ENCODE measurements around the gene CEMIP2. TPM values are rescaled to one million over a fixed set of nuclear protein-coding genes. Genes with fewer than 3 reads are reported as not detected.

The CEMIP2 gene
- total RNA-seq, 4 donors from 2014 or later = 93.7 to 184 (median 110) TPM

- no peak for TF ChIP-seq CTCF (IDR thresholded peaks at IDR 0.05; ENCODE audit: low read depth)
Observed at GRCh38 chr9:71709384-71709783, 58.9 kb downstream of the CEMIP2 start.

GRCh38 chr9:71706176-71706575 is 62.1 kb downstream of the CEMIP2 start:
- no peak for TF ChIP-seq CTCF (IDR thresholded peaks at IDR 0.05; ENCODE audit: low read depth)

- TF ChIP-seq CTCF (IDR thresholded peaks at IDR 0.05; ENCODE audit: low read depth) = no peak
Observed at GRCh38 chr9:71704796-71705195, 63.5 kb downstream of the CEMIP2 start.

GRCh38 chr9:71703172-71703872 is 65.0 kb downstream of the CEMIP2 start:
- no peak for TF ChIP-seq CTCF (IDR thresholded peaks at IDR 0.05; ENCODE audit: low read depth)

GRCh38 chr9:71697882-71698281 is 70.4 kb downstream of the CEMIP2 start:
- TF ChIP-seq CTCF (IDR thresholded peaks at IDR 0.05; ENCODE audit: low read depth) = no peak

GRCh38 chr9:71694332-71694731 is 74.0 kb downstream of the CEMIP2 start:
- no peak for TF ChIP-seq CTCF (IDR thresholded peaks at IDR 0.05; ENCODE audit: low read depth)

GRCh38 chr9:71693607-71694006 is 74.7 kb downstream of the CEMIP2 start:
- no peak for TF ChIP-seq CTCF (IDR thresholded peaks at IDR 0.05; ENCODE audit: low read depth)

Measured in subcutaneous adipose tissue (tissue), 4 donors.